GM12878 (cell line): ENCODE results near the gene RGS12. TPM values are rescaled to one million over a fixed set of nuclear protein-coding genes. Genes with fewer than 3 reads are reported as not detected.

ENCODE experiments used
- ATAC-seq: fragments of 200-7000 bp; cut with Tn5 transposase; 3 replicates; pipeline ENCODE4 v1.9.1; 2020; ENCODE audit warnings: mild to moderate bottlenecking, moderate library complexity
- BruUV-seq: library from RNA; stranded (reverse); fragments of 400-500 nt; replicated peaks from 2 replicates; lab custom pipeline; 2021; lab: Mats Ljungman, UMichigan
- CTCF ChIA-PET: fragments of 300-600 bp; sonication (Branson Sonifier 250); formaldehyde crosslinking; extraction: SDS; loops from one replicate; lab custom pipeline; 2021; ENCODE audit warnings: inconsistent platforms; lab: Yijun Ruan, JAX
- POLR2A ChIA-PET: fragments of 350-600 bp; formaldehyde crosslinking; extraction: SDS; loops from one replicate; lab custom pipeline; 2021; ENCODE audit warnings: inconsistent platforms; lab: Charles Lee
- RAD21 ChIA-PET: fragments of 300-600 bp; sonication (Branson Sonifier 250); formaldehyde crosslinking; loops from one replicate; lab custom pipeline; 2023; ENCODE audit warnings: antibody characterized with exemption; ENCODE audit not compliant: unreplicated experiment; lab: Charles Lee
- SMC1A ChIA-PET: fragments of 300-600 bp; sonication (Branson Sonifier 250); formaldehyde crosslinking; loops from one replicate; lab custom pipeline; 2023; ENCODE audit not compliant: unreplicated experiment, uncharacterized antibody; lab: Charles Lee
- DNase-seq: peaks from one replicate; pipeline ENCODE4 v3.0.0-alpha.2; 2011; ENCODE audit warnings: low read depth, low spot score
- FAIRE-seq: peaks from 3 replicates; lab custom pipeline; 2011; peaks lifted over from hg19 to GRCh38; lab: Jason Lieb, UNC
- H2AFZ ChIP-seq: 2 replicates; pipeline ENCODE4 v1.6.0; 2011; ENCODE audit warnings: low read depth, low read length, control low read depth; ENCODE audit not compliant: control insufficient read depth
- H3K27ac ChIP-seq: 2 replicates; pipeline ENCODE4 v1.5.1; 2011; ENCODE audit warnings: control low read depth; ENCODE audit not compliant: control insufficient read depth, insufficient read depth
- H3K27me3 ChIP-seq, 2 experiments: replicated peaks in 1 of 2; 2 replicates each; pipeline versions ENCODE4 v1.6.0 to v1.6.1; 2011; ENCODE audit warnings: low read length in 1 of 2; ENCODE audit not compliant: control insufficient read depth in 2 of 2, insufficient read depth in 2 of 2
- H3K36me3 ChIP-seq, 2 experiments: 2 replicates each; pipeline ENCODE4 v1.5.1; 2011; ENCODE audit warnings: low read length in 1 of 2; ENCODE audit not compliant: control insufficient read depth in 2 of 2, insufficient read depth in 2 of 2
- H3K4me1 ChIP-seq: 2 replicates; pipeline ENCODE4 v1.6.1; 2011; ENCODE audit warnings: mild to moderate bottlenecking, low read length, moderate library complexity, mixed read lengths; ENCODE audit not compliant: control insufficient read depth, insufficient read depth
- H3K4me2 ChIP-seq: 2 replicates; pipeline ENCODE4 v1.6.0; 2011; ENCODE audit warnings: control low read depth; ENCODE audit not compliant: control insufficient read depth, insufficient read depth
- H3K4me3 ChIP-seq: fragments of 200-600 bp; sonication (generic); 2 replicates; pipeline ENCODE4 v1.5.1; 2016
- H3K79me2 ChIP-seq: 2 replicates; pipeline ENCODE4 v1.6.0; 2011; ENCODE audit warnings: low read length; ENCODE audit not compliant: control insufficient read depth, insufficient read depth
- H3K9ac ChIP-seq: 2 replicates; pipeline ENCODE4 v1.8.0; 2011; ENCODE audit warnings: low read length, control low read depth, mixed read lengths; ENCODE audit not compliant: control insufficient read depth, insufficient read depth
- H3K9me3 ChIP-seq: replicated peaks from 3 replicates; pipeline ENCODE4 v1.5.1; 2011; ENCODE audit warnings: mild to moderate bottlenecking, low read length; ENCODE audit not compliant: control insufficient read depth, insufficient read depth
- H4K20me1 ChIP-seq: 2 replicates; pipeline ENCODE4 v1.6.0; 2011; ENCODE audit not compliant: control insufficient read depth, insufficient read depth
- ATF7 ChIP-seq: fragments of 450-650 bp; IDR thresholded peaks from 2 replicates; pipeline ENCODE4 v1.6.1; 2016; ENCODE audit warnings: low read depth, mild to moderate bottlenecking
- BACH1 ChIP-seq: fragments of 450-650 bp; IDR thresholded peaks from 2 replicates; pipeline ENCODE4 v1.6.1; 2017; ENCODE audit warnings: mild to moderate bottlenecking, borderline replicate concordance
- CBFB ChIP-seq: IDR thresholded peaks from 2 replicates; pipeline ENCODE4 v1.6.1; 2016; ENCODE audit warnings: antibody characterized with exemption, low read depth
- FOXK2 ChIP-seq: fragments of 450-650 bp; IDR thresholded peaks from 2 replicates; pipeline ENCODE4 v1.6.1; 2017; ENCODE audit warnings: mild to moderate bottlenecking, moderate library complexity
- GABPA ChIP-seq: IDR thresholded peaks from 2 replicates; pipeline ENCODE4 v1.6.1; 2014; ENCODE audit warnings: antibody characterized with exemption, low read depth, mild to moderate bottlenecking, inconsistent platforms
- IRF4 ChIP-seq: IDR thresholded peaks from 2 replicates; pipeline ENCODE4 v1.6.1; 2011; ENCODE audit warnings: low read depth, low read length
- KAT2A ChIP-seq: conservative IDR thresholded peaks from 2 replicates; pipeline ENCODE4 v1.6.1; 2011; ENCODE audit warnings: low read depth, low read length; ENCODE audit not compliant: control insufficient read depth
- NRF1 ChIP-seq: conservative IDR thresholded peaks from 2 replicates; pipeline ENCODE4 v1.6.1; 2011; ENCODE audit warnings: mild to moderate bottlenecking, low read depth, low read length, improper control_type of control experiment
- RUNX3 ChIP-seq: IDR thresholded peaks from 2 replicates; pipeline ENCODE4 v1.6.1; 2012; ENCODE audit warnings: low read length, inconsistent platforms
- SP1 ChIP-seq: IDR thresholded peaks from one replicate; pipeline ENCODE4 v1.6.1; 2011; ENCODE audit warnings: low read depth, low read length
- SPI1 ChIP-seq: IDR thresholded peaks from 2 replicates; pipeline ENCODE4 v1.6.1; 2011; ENCODE audit warnings: low read depth, mild to moderate bottlenecking, low read length, moderate library complexity, borderline replicate concordance; ENCODE audit not compliant: insufficient read depth
- STAT3 ChIP-seq: IDR thresholded peaks from 2 replicates; pipeline ENCODE4 v1.6.1; 2011; ENCODE audit warnings: low read depth, low read length, improper control_type of control experiment
- SUPT20H ChIP-seq: IDR thresholded peaks from 2 replicates; pipeline ENCODE4 v1.6.1; 2011; ENCODE audit warnings: low read depth, mild to moderate bottlenecking, low read length, moderate library complexity, borderline replicate concordance; ENCODE audit not compliant: control insufficient read depth
- TCF12 ChIP-seq: IDR thresholded peaks from 2 replicates; pipeline ENCODE4 v1.6.1; 2011; ENCODE audit warnings: low read depth, mild to moderate bottlenecking, low read length
- ZNF217 ChIP-seq: fragments of 450-650 bp; IDR thresholded peaks from 2 replicates; pipeline ENCODE4 v1.6.1; 2017; ENCODE audit warnings: antibody characterized with exemption, mild to moderate bottlenecking
- ZNF24 ChIP-seq: fragments of 450-650 bp; IDR thresholded peaks from 2 replicates; pipeline ENCODE4 v1.6.1; 2017; ENCODE audit warnings: antibody characterized with exemption, mild to moderate bottlenecking
- WGBS: methylation state at CpG from one replicate; pipeline ENCODE4 v1.1.6; 2016; ENCODE audit warnings: low lambda C conversion rate; ENCODE audit not compliant: insufficient replicate concordance, insufficient coverage; ENCODE audit errors: missing lambda C conversion rate; 5-methylcytosine and 5-hydroxymethylcytosine counted together
- in situ Hi-C: fragments of 300-500 bp; cut with MboI; formaldehyde crosslinking; loops from 9 replicates; pipeline ENCODE4 v1.14.3; 2018; ENCODE audit warnings: mixed read lengths
- intact Hi-C: fragments of 100-400 bp; cut with micrococcal nuclease; formaldehyde crosslinking; loops from one replicate; pipeline ENCODE4 v1.14.2; 2022; ENCODE audit not compliant: unreplicated experiment
- polyA plus RNA-seq, 11 experiments: library from polyadenylated mRNA; depleted of rRNA in 4 of 11; unstranded in 6 of 11; stranded (reverse) in 5 of 11; fragments of >200 nt; fragmentation: Nextera tagmentation in 4 of 11; fragmentation: Illumina TruSeq in 1 of 11; extraction: Ambion mirVana in 4 of 11; extraction: Trizol in 1 of 11; gene quantifications; 1 replicate in 1 of 11; 2 replicates in 10 of 11; pipeline versions ENCODE4 v1.2.1 to v1.2.3, GENCODE V29; 2011 to 2016; ENCODE audit warnings: inconsistent platforms in 2 of 11, missing spikeins in 2 of 11, low read depth in 1 of 11
- total RNA-seq, 4 experiments: library from RNA; depleted of rRNA in 3 of 4; stranded (reverse); fragments of >200 nt in 3 of 4; fragmentation: Illumina TruSeq in 1 of 4; extraction: Trizol in 1 of 4; gene quantifications; 2 replicates each; pipeline versions ENCODE4 v1.2.1 to v1.2.3, GENCODE V29; 2013 to 2021
- TF ChIP-seq, protein P1 (sequence below): fragments of 450-650 bp; formaldehyde crosslinking; IDR thresholded peaks from 2 replicates; pipeline ENCODE4 v1.4.0; 2020; ENCODE audit warnings: mild to moderate bottlenecking, moderate library complexity

RGS12 gene
- total and polyA plus RNA-seq, 10 of the 15 experiments (the other 5 are each of a cell fraction or from before 2014, with no cell fraction given): 0.02 to 2.2 (median 0.73) TPM

DNA sequence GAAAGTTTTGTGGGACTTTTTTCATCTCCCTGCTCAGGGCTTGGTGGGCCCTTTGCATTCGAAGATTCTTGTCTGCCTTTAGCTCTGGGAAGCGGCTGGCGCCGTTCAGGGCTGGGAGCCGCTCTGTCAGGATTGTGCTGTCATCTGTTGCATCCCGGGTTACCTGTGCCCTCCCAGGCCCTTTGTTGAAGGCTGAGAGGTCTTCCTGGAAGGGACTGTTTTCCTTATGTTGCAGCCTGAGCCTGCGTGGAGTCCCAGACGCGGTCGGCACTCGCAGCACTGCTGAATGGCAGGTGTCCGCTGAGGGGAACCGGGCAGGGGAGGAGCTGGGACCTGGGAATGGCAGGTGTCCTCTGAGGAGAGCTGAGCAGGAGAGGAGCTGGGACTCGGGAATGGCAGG, 15.9 kb downstream of the RGS12 start:
- no peak overlapping the region for H3K4me3 ChIP-seq
- SMC1A ChIA-PET: no interaction called here
- H3K9me3 ChIP-seq: no peaks in the 10 kb centered on the region
- no TSS peak for BruUV-seq
- intact Hi-C loops: no loop called here
- H3K27me3 ChIP-seq: no peaks in the 10 kb centered on the region
- no peaks in the 10 kb centered on the region for H3K4me1 ChIP-seq
- TF ChIP-seq FOXK2 (no peak), ATF7 (no peak), RUNX3 (no peak), GABPA (no peak), SPI1 (no peak), SP1 (no peak), TCF12 (no peak)
- POLR2A ChIA-PET: no interaction called here
- WGBS: 66% methylated on average over 14 of the region's 14 CpGs
- H3K4me2 ChIP-seq: no peak overlapping the region
- H4K20me1 ChIP-seq: no peaks in the 10 kb centered on the region
- H2AFZ ChIP-seq: no peak overlapping the region
- H3K79me2 ChIP-seq: no peaks in the 10 kb centered on the region
- no peak overlapping the region for H3K27ac ChIP-seq
- DNase-seq: no peak
- in situ Hi-C loops: no loop called here
- FAIRE-seq: no peak
- RAD21 ChIA-PET: no interaction called here
- no peak for ATAC-seq
- no peaks in the 10 kb centered on the region for H3K36me3 ChIP-seq
- no peak overlapping the region for H3K9ac ChIP-seq
- CTCF ChIA-PET: no interaction called here

GRCh38 chr4:3310301-3311094, 17.7 kb downstream of the RGS12 start:
- no peak overlapping the region for H2AFZ ChIP-seq
- CTCF ChIA-PET: no interaction called here
- H3K36me3 ChIP-seq: no peaks in the 10 kb centered on the region
- no peak overlapping the region for H3K27ac ChIP-seq
- in situ Hi-C loops (no loop called here), intact Hi-C loops (no loop called here)
- H3K4me3 ChIP-seq: no peak overlapping the region
- BruUV-seq: no TSS peak
- no peak for ATAC-seq
- no peak overlapping the region for H3K4me2 ChIP-seq
- SMC1A ChIA-PET: no interaction called here
- no peak for DNase-seq
- no peaks in the 10 kb centered on the region for H3K27me3 ChIP-seq
- H3K9me3 ChIP-seq: no peaks in the 10 kb centered on the region
- H3K9ac ChIP-seq: no peak overlapping the region
- H3K79me2 ChIP-seq: no peaks in the 10 kb centered on the region
- no peaks in the 10 kb centered on the region for H3K4me1 ChIP-seq
- WGBS: 56% methylated on average over 21 of the region's 21 CpGs
- RAD21 ChIA-PET: no interaction called here
- POLR2A ChIA-PET: no interaction called here
- no peaks in the 10 kb centered on the region for H4K20me1 ChIP-seq
- no peak for FAIRE-seq
- TF ChIP-seq BACH1: no peak
- TF ChIP-seq STAT3: no peak
- no peak for TF ChIP-seq KAT2A
- no peak for TF ChIP-seq CBFB
- no peak for TF ChIP-seq NRF1
- TF ChIP-seq ZNF217: no peak
- no peak for TF ChIP-seq ZNF24
- no peak for TF ChIP-seq SUPT20H
- TF ChIP-seq, protein P1, sequence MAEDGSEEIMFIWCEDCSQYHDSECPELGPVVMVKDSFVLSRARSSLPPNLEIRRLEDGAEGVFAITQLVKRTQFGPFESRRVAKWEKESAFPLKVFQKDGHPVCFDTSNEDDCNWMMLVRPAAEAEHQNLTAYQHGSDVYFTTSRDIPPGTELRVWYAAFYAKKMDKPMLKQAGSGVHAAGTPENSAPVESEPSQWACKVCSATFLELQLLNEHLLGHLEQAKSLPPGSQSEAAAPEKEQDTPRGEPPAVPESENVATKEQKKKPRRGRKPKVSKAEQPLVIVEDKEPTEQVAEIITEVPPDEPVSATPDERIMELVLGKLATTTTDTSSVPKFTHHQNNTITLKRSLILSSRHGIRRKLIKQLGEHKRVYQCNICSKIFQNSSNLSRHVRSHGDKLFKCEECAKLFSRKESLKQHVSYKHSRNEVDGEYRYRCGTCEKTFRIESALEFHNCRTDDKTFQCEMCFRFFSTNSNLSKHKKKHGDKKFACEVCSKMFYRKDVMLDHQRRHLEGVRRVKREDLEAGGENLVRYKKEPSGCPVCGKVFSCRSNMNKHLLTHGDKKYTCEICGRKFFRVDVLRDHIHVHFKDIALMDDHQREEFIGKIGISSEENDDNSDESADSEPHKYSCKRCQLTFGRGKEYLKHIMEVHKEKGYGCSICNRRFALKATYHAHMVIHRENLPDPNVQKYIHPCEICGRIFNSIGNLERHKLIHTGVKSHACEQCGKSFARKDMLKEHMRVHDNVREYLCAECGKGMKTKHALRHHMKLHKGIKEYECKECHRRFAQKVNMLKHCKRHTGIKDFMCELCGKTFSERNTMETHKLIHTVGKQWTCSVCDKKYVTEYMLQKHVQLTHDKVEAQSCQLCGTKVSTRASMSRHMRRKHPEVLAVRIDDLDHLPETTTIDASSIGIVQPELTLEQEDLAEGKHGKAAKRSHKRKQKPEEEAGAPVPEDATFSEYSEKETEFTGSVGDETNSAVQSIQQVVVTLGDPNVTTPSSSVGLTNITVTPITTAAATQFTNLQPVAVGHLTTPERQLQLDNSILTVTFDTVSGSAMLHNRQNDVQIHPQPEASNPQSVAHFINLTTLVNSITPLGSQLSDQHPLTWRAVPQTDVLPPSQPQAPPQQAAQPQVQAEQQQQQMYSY: no peak
- TF ChIP-seq IRF4: no peak
